Prostate gland (tissue), 2 donors: Measurements from ENCODE around the gene DPYSL3.

Source experiments
- CTCF ChIP-seq, 4 experiments: fragments of 200-600 bp in 2 of 4; fragments of 450-650 bp in 2 of 4; sonication (generic) in 2 of 4; IDR thresholded peaks; 1 replicate in 3 of 4; 2 replicates in 1 of 4; pipeline ENCODE4 v1.5.1; 2016 to 2019; ENCODE audit warnings: antibody characterized with exemption in 4 of 4, mild to moderate bottlenecking in 2 of 4, moderate library complexity in 2 of 4
- POLR2AphosphoS5 ChIP-seq: sonication (generic); formaldehyde crosslinking; IDR thresholded peaks from one replicate; pipeline ENCODE4 v1.6.1; 2017; ENCODE audit warnings: antibody characterized with exemption

- TF ChIP-seq CTCF (IDR thresholded peaks at IDR 0.05) (no peak), POLR2AphosphoS5 (no peak)
Measured at GRCh38 chr5:147371290-147371689, 138.6 kb downstream of the DPYSL3 start.
